ENCODE data around the gene CLTB.

Gene CLTB

GRCh38 chr5:176440927-176441706 is 24.8 kb upstream of the CLTB start:
- Mint-ChIP-seq H3K27me3 (peaks cover 20% of the 10 kb centered on the region), H3K4me1 (peaks cover 16% of the 10 kb centered on the region), H3K4me3 (no peak overlapping the region), H3K9me3 (no peaks in the 10 kb centered on the region), H3K36me3 (no peaks in the 10 kb centered on the region), H3K27ac (no peak overlapping the region)
- ATAC-seq: no peak

- Mint-ChIP-seq H3K27ac (no peak overlapping the region), H3K4me1 (peaks cover 11% of the 10 kb centered on the region), H3K9me3 (no peaks in the 10 kb centered on the region), H3K36me3 (no peaks in the 10 kb centered on the region), H3K27me3 (peaks cover 20% of the 10 kb centered on the region), H3K4me3 (no peak overlapping the region)
- ATAC-seq: no peak
These were observed 22.8 kb upstream of the CLTB start for GRCh38 chr5:176438959-176439757.

- no peaks in the 10 kb centered on the region for H3K36me3 Mint-ChIP-seq
- no peaks in the 10 kb centered on the region for H3K9me3 Mint-ChIP-seq
- peaks cover 26% of the 10 kb centered on the region for H3K27me3 Mint-ChIP-seq
- peaks cover 11% of the 10 kb centered on the region for H3K4me1 Mint-ChIP-seq
- peak overlapping the region; percentile 3 for H3K27ac Mint-ChIP-seq
- no peak for ATAC-seq
- peak overlapping the region; percentile 21 for H3K4me3 Mint-ChIP-seq
These were observed 20.3 kb upstream of the CLTB start for GRCh38 chr5:176436656-176437055.

GRCh38 chr5:176432707-176433106 is 16.4 kb upstream of the CLTB start:
- no peaks in the 10 kb centered on the region for H3K36me3 Mint-ChIP-seq
- H3K4me1 Mint-ChIP-seq: peaks cover 11% of the 10 kb centered on the region
- ATAC-seq: no peak
- no peak overlapping the region for H3K4me3 Mint-ChIP-seq
- no peaks in the 10 kb centered on the region for H3K9me3 Mint-ChIP-seq
- H3K27me3 Mint-ChIP-seq: peaks cover 22% of the 10 kb centered on the region
- H3K27ac Mint-ChIP-seq: no peak overlapping the region

GRCh38 chr5:176429972-176430371 is 13.6 kb upstream of the CLTB start:
- Mint-ChIP-seq H3K9me3 (no peaks in the 10 kb centered on the region), H3K36me3 (no peaks in the 10 kb centered on the region), H3K27me3 (peaks cover 22% of the 10 kb centered on the region), H3K4me1 (no peaks in the 10 kb centered on the region), H3K27ac (no peak overlapping the region), H3K4me3 (no peak overlapping the region)
- ATAC-seq: no peak

GRCh38 chr5:176427971-176428370 is 11.6 kb upstream of the CLTB start:
- Mint-ChIP-seq H3K36me3 (no peaks in the 10 kb centered on the region), H3K27me3 (peaks cover 29% of the 10 kb centered on the region), H3K4me1 (no peaks in the 10 kb centered on the region), H3K4me3 (no peak overlapping the region), H3K9me3 (no peaks in the 10 kb centered on the region), H3K27ac (no peak overlapping the region)
- no peak for ATAC-seq

GRCh38 chr5:176426876-176427275 is 10.5 kb upstream of the CLTB start:
- Mint-ChIP-seq H3K27ac (no peak overlapping the region), H3K36me3 (no peaks in the 10 kb centered on the region), H3K4me3 (no peak overlapping the region), H3K4me1 (no peaks in the 10 kb centered on the region), H3K27me3 (peaks cover 25% of the 10 kb centered on the region), H3K9me3 (no peaks in the 10 kb centered on the region)
- no peak for ATAC-seq

- no peak overlapping the region for H3K4me3 Mint-ChIP-seq
- H3K27me3 Mint-ChIP-seq: peaks cover 23% of the 10 kb centered on the region
- ATAC-seq: no peak
- H3K36me3 Mint-ChIP-seq: no peaks in the 10 kb centered on the region
- H3K27ac Mint-ChIP-seq: no peak overlapping the region
- no peaks in the 10 kb centered on the region for H3K4me1 Mint-ChIP-seq
- no peaks in the 10 kb centered on the region for H3K9me3 Mint-ChIP-seq
These were observed 9.5 kb upstream of the CLTB start for GRCh38 chr5:176425791-176426190.

- ATAC-seq: no peak
- Mint-ChIP-seq H3K9me3 (no peaks in the 10 kb centered on the region), H3K36me3 (no peaks in the 10 kb centered on the region), H3K27me3 (peaks cover 23% of the 10 kb centered on the region), H3K4me1 (no peaks in the 10 kb centered on the region), H3K4me3 (no peak overlapping the region), H3K27ac (no peak overlapping the region)
These were observed 8.8 kb upstream of the CLTB start for GRCh38 chr5:176425138-176425537.

- no peaks in the 10 kb centered on the region for H3K4me1 Mint-ChIP-seq
- no peaks in the 10 kb centered on the region for H3K36me3 Mint-ChIP-seq
- peaks cover 23% of the 10 kb centered on the region for H3K27me3 Mint-ChIP-seq
- H3K27ac Mint-ChIP-seq: no peak overlapping the region
- no peak for ATAC-seq
- H3K9me3 Mint-ChIP-seq: no peaks in the 10 kb centered on the region
- no peak overlapping the region for H3K4me3 Mint-ChIP-seq
These were observed 7.8 kb upstream of the CLTB start for GRCh38 chr5:176424181-176424580.

- no peak for ATAC-seq
- Mint-ChIP-seq H3K4me3 (no peak overlapping the region), H3K4me1 (peaks cover 6% of the 10 kb centered on the region), H3K36me3 (no peaks in the 10 kb centered on the region), H3K27ac (no peak overlapping the region), H3K9me3 (no peaks in the 10 kb centered on the region), H3K27me3 (peaks cover 15% of the 10 kb centered on the region)
These were observed 4.7 kb upstream of the CLTB start for GRCh38 chr5:176420972-176421544.

GRCh38 chr5:176420086-176420485 is 3.7 kb upstream of the CLTB start:
- peaks cover 15% of the 10 kb centered on the region for H3K27me3 Mint-ChIP-seq
- H3K4me1 Mint-ChIP-seq: peaks cover 13% of the 10 kb centered on the region
- no peaks in the 10 kb centered on the region for H3K36me3 Mint-ChIP-seq
- no peak for ATAC-seq
- no peak overlapping the region for H3K27ac Mint-ChIP-seq
- no peaks in the 10 kb centered on the region for H3K9me3 Mint-ChIP-seq
- no peak overlapping the region for H3K4me3 Mint-ChIP-seq

- Mint-ChIP-seq H3K36me3 (no peaks in the 10 kb centered on the region), H3K27me3 (peaks cover 10% of the 10 kb centered on the region), H3K4me3 (no peak overlapping the region), H3K9me3 (no peaks in the 10 kb centered on the region), H3K27ac (no peak overlapping the region), H3K4me1 (peaks cover 29% of the 10 kb centered on the region)
- no peak for ATAC-seq
These were observed 1.9 kb upstream of the CLTB start for GRCh38 chr5:176418251-176418650.

- H3K4me3 Mint-ChIP-seq: peak overlapping the region; percentile 64
- H3K36me3 Mint-ChIP-seq: no peaks in the 10 kb centered on the region
- H3K27me3 Mint-ChIP-seq: no peaks in the 10 kb centered on the region
- H3K9me3 Mint-ChIP-seq: no peaks in the 10 kb centered on the region
- peaks cover 39% of the 10 kb centered on the region for H3K4me1 Mint-ChIP-seq
- peak overlapping the region; percentile 50 for H3K27ac Mint-ChIP-seq
- no peak for ATAC-seq
These were observed 626 bp upstream of the CLTB start for GRCh38 chr5:176416965-176417364.

GRCh38 chr5:176415240-176415951 is 943 bp downstream of the CLTB start:
- no peaks in the 10 kb centered on the region for H3K9me3 Mint-ChIP-seq
- no peak for ATAC-seq
- no peaks in the 10 kb centered on the region for H3K27me3 Mint-ChIP-seq
- H3K4me1 Mint-ChIP-seq: peaks cover 50% of the 10 kb centered on the region
- peaks cover 9% of the 10 kb centered on the region for H3K36me3 Mint-ChIP-seq
- H3K27ac Mint-ChIP-seq: peak overlapping the region; percentile 50
- peak overlapping the region; percentile 87 for H3K4me3 Mint-ChIP-seq

All from stimulated activated memory B cell treated with anti-CD40 and anti-IgM and Interleukin-4, amounts not matched to agents 10 μg/mL and 1 μg/mL and 100 μg/mL, for 72 hours (primary cell).